H9 (cell line): ENCODE measurements around the gene PPM1H. TPM values are rescaled to one million over a fixed set of nuclear protein-coding genes. Genes with fewer than 3 reads are reported as not detected.
A peak's percentile ranks its signal among the peaks of the same experiment; 100 is the strongest.

Experiments
- DNase-seq: peaks from one replicate; pipeline ENCODE4 v3.0.0-alpha.2; 2017
- H2AFZ ChIP-seq: one replicate; pipeline ENCODE4 v1.6.1; 2013; ENCODE audit warnings: mild to moderate bottlenecking, low read length, control low read depth, moderate library complexity
- H2AK5ac ChIP-seq: 2 replicates; pipeline ENCODE4 v1.6.1; 2013; ENCODE audit warnings: low read length, control low read depth, mixed read lengths; ENCODE audit not compliant: insufficient read length
- H2BK120ac ChIP-seq: one replicate; pipeline ENCODE4 v1.6.1; 2013; ENCODE audit warnings: low read depth, mild to moderate bottlenecking, low read length, control low read depth, inconsistent platforms; ENCODE audit not compliant: poor library complexity, severe bottlenecking
- H2BK12ac ChIP-seq: 2 replicates; pipeline ENCODE4 v1.6.1; 2013; ENCODE audit warnings: low read length, control low read depth, mixed read lengths, low read depth; ENCODE audit not compliant: insufficient read length
- H2BK15ac ChIP-seq: 2 replicates; pipeline ENCODE4 v1.6.1; 2013; ENCODE audit warnings: low read depth, low read length, control low read depth
- H2BK20ac ChIP-seq: one replicate; pipeline ENCODE4 v1.6.1; 2013; ENCODE audit warnings: low read depth, mild to moderate bottlenecking, low read length, control low read depth, inconsistent platforms; ENCODE audit not compliant: poor library complexity, severe bottlenecking
- H2BK5ac ChIP-seq: 2 replicates; pipeline ENCODE4 v1.6.1; 2013; ENCODE audit warnings: low read length, control low read depth, mixed read lengths; ENCODE audit not compliant: insufficient read length
- H3K14ac ChIP-seq: 2 replicates; pipeline ENCODE4 v1.6.1; 2013; ENCODE audit warnings: low read length, control low read depth; ENCODE audit not compliant: insufficient read depth
- H3K18ac ChIP-seq: 2 replicates; pipeline ENCODE4 v1.6.1; 2013; ENCODE audit warnings: low read depth, mild to moderate bottlenecking, mixed read lengths, low read length, control low read depth; ENCODE audit not compliant: insufficient read length
- H3K23ac ChIP-seq: 2 replicates; pipeline ENCODE4 v1.6.1; 2013; ENCODE audit warnings: low read length, control low read depth, mixed read lengths, low read depth; ENCODE audit not compliant: insufficient read length
- H3K23me2 ChIP-seq: 2 replicates; pipeline ENCODE4 v1.6.1; 2013; ENCODE audit warnings: low read depth, mild to moderate bottlenecking, mixed read lengths, low read length, control low read depth; ENCODE audit not compliant: insufficient read length, poor library complexity, severe bottlenecking
- H3K27ac ChIP-seq: 2 replicates; pipeline ENCODE4 v1.5.1; 2013; ENCODE audit warnings: low read length, control low read depth, mixed read lengths, low read depth; ENCODE audit not compliant: insufficient read length
- H3K27me3 ChIP-seq: 2 replicates; pipeline ENCODE4 v1.6.1; 2013; ENCODE audit warnings: low read length, control low read depth, inconsistent platforms; ENCODE audit not compliant: insufficient read depth
- H3K4ac ChIP-seq: 2 replicates; pipeline ENCODE4 v1.6.1; 2013; ENCODE audit warnings: low read depth, mild to moderate bottlenecking, control low read depth, inconsistent platforms, low read length, moderate library complexity
- H3K4me1 ChIP-seq: 2 replicates; pipeline ENCODE4 v1.6.1; 2013; ENCODE audit warnings: low read length, control low read depth, inconsistent platforms; ENCODE audit not compliant: insufficient read depth
- H3K4me2 ChIP-seq: 2 replicates; pipeline ENCODE4 v1.6.1; 2013; ENCODE audit warnings: low read length, control low read depth, mixed read lengths; ENCODE audit not compliant: insufficient read length, insufficient read depth
- H3K56ac ChIP-seq: 2 replicates; pipeline ENCODE4 v1.6.1; 2013; ENCODE audit warnings: low read depth, mild to moderate bottlenecking, mixed read lengths, low read length, control low read depth; ENCODE audit not compliant: insufficient read length
- H3K79me1 ChIP-seq: 2 replicates; pipeline ENCODE4 v1.6.1; 2013; ENCODE audit warnings: low read depth, mild to moderate bottlenecking, moderate library complexity, low read length, control low read depth, inconsistent platforms; ENCODE audit not compliant: insufficient read depth, poor library complexity, severe bottlenecking
- H3K79me2 ChIP-seq: 2 replicates; pipeline ENCODE4 v1.6.1; 2013; ENCODE audit warnings: low read length, control low read depth, inconsistent platforms; ENCODE audit not compliant: insufficient read depth
- H3K9ac ChIP-seq: 2 replicates; pipeline ENCODE4 v1.6.1; 2013; ENCODE audit warnings: low read length, control low read depth, mixed read lengths; ENCODE audit not compliant: insufficient read length; ENCODE audit errors: extremely low read depth
- H3K9me3 ChIP-seq: one replicate; pipeline ENCODE4 v1.6.1; 2013; ENCODE audit warnings: low read depth, low read length, inconsistent platforms; ENCODE audit not compliant: control insufficient read depth
- H3T11ph ChIP-seq: one replicate; pipeline ENCODE4 v1.6.1; 2013; ENCODE audit warnings: mild to moderate bottlenecking, low read length, control low read depth, inconsistent platforms
- H4K20me1 ChIP-seq: one replicate; pipeline ENCODE4 v1.6.1; 2013; ENCODE audit not compliant: control insufficient read depth, insufficient read length, insufficient read depth
- H4K5ac ChIP-seq: 2 replicates; pipeline ENCODE4 v1.6.1; 2013; ENCODE audit warnings: low read depth, mild to moderate bottlenecking, mixed read lengths, low read length, control low read depth; ENCODE audit not compliant: insufficient read length
- H4K8ac ChIP-seq: replicated peaks from 2 replicates; pipeline ENCODE4 v1.6.1; 2013; ENCODE audit warnings: low read length, control low read depth, mixed read lengths, low read depth; ENCODE audit not compliant: insufficient read length
- H4K91ac ChIP-seq: 2 replicates; pipeline ENCODE4 v1.6.1; 2013; ENCODE audit warnings: low read depth, mild to moderate bottlenecking, moderate library complexity, mixed read lengths, low read length, control low read depth; ENCODE audit not compliant: insufficient read length
- H3K27ac Mint-ChIP-seq, 3 experiments: 2 replicates in 2 of 3; 3 replicates in 1 of 3; pipeline ENCODE4 v1.8.0; 2020 to 2021; ENCODE audit warnings: mixed read lengths in 3 of 3, mild to moderate bottlenecking in 1 of 3, moderate library complexity in 1 of 3
- H3K27me3 Mint-ChIP-seq: 2 replicates; pipeline ENCODE4 v1.8.0; 2021; ENCODE audit warnings: low read depth, mild to moderate bottlenecking, moderate library complexity, mixed read lengths
- H3K36me3 Mint-ChIP-seq, 3 experiments: 2 replicates in 2 of 3; 3 replicates in 1 of 3; pipeline ENCODE4 v1.8.0; 2020 to 2021; ENCODE audit warnings: low read depth in 3 of 3, mixed read lengths in 3 of 3; ENCODE audit not compliant: insufficient read depth in 1 of 3
- H3K4me1 Mint-ChIP-seq, 2 experiments: 2 replicates each; pipeline ENCODE4 v1.8.0; 2020; ENCODE audit warnings: mixed read lengths in 2 of 2
- H3K4me3 Mint-ChIP-seq, 2 experiments: 2 replicates in 1 of 2; 3 replicates in 1 of 2; pipeline ENCODE4 v1.8.0; 2020 to 2021; ENCODE audit warnings: mild to moderate bottlenecking in 2 of 2, mixed read lengths in 2 of 2, moderate library complexity in 1 of 2
- H3K9me3 Mint-ChIP-seq, 2 experiments: 2 replicates in 1 of 2; 3 replicates in 1 of 2; pipeline ENCODE4 v1.8.0; 2020; ENCODE audit warnings: mild to moderate bottlenecking in 2 of 2, mixed read lengths in 2 of 2, moderate library complexity in 1 of 2
- WGBS: extraction: QIAGEN DNeasy Blood & Tissue Kit; methylation state at CpG from one replicate; pipeline ENCODE4 v1.1.7; 2013; ENCODE audit warnings: missing lambda C conversion rate, low lambda C conversion rate, mixed read lengths; ENCODE audit not compliant: insufficient read length; ENCODE audit errors: extremely low coverage; 5-methylcytosine and 5-hydroxymethylcytosine counted together
- total RNA-seq: library from RNA; stranded (reverse); gene quantifications from 2 replicates; pipeline ENCODE4 v1.2.1, GENCODE V29; 2021
- TF ChIP-seq, protein P1 (sequence below): fragments of 200-600 bp; sonication (generic); conservative IDR thresholded peaks from 3 replicates; pipeline ENCODE4 v1.8.0; 2021; ENCODE audit warnings: antibody characterized with exemption, mild to moderate bottlenecking

Gene PPM1H
- total RNA-seq, 1 experiment from 2014 or later, result 22.1 TPM

DNA sequence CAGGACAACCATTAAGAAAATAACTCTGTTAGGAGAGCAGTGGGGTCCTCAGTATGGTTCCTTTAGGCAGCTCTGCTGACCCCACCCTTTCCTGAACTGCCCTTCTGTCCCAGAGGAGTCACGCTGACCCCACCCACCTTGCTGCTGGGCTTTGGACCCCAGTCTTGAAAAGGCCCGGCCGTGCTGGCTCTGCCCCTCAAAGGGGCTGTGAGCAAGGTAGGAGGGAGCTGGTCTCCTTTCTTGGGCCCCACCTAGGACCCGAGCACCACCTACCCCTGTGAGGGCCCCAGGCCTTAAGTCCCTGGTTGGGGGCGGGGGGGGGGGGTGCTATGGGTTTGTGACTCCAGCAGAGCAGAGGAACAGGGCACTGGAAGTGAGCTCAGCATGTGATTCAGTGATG lies 297.3 kb downstream of the PPM1H start:
- Mint-ChIP-seq H3K36me3 (no peaks in the 10 kb centered on the region), H3K4me3 (no peak overlapping the region), H3K27ac (no peak overlapping the region), H3K9me3 (no peaks in the 10 kb centered on the region; a peak in 1 of 5 replicates), H3K27me3 (peaks cover 37% of the 10 kb centered on the region), H3K4me1 (peaks cover 24 to 26% of the 10 kb centered on the region in 2 experiments)
- peak; percentile 54 for DNase-seq
- H2BK5ac ChIP-seq, result no peak overlapping the region
- H3T11ph ChIP-seq, result no peak overlapping the region
- no peak overlapping the region for H3K4ac ChIP-seq
- no peak overlapping the region for H2AFZ ChIP-seq
- H3K27me3 ChIP-seq, result peaks cover 3% of the 10 kb centered on the region; the same call in 1 of the 2 replicates
- H3K4me2 ChIP-seq, result no peak overlapping the region
- H3K23ac ChIP-seq, result no peak overlapping the region
- H3K9me3 ChIP-seq, result no peaks in the 10 kb centered on the region
- WGBS, result no CpG with 5 or more reads among the region's 5 CpGs
- no peak overlapping the region for H3K27ac ChIP-seq
- H2BK12ac ChIP-seq, result no peak overlapping the region
- no peak overlapping the region for H3K9ac ChIP-seq
- H3K79me1 ChIP-seq, result no peaks in the 10 kb centered on the region
- no peak overlapping the region for H3K18ac ChIP-seq
- H4K8ac ChIP-seq, result no peak overlapping the region
- H3K4me1 ChIP-seq, result no peaks in the 10 kb centered on the region; the same call in 1 of the 2 replicates
- H2BK120ac ChIP-seq, result no peak overlapping the region
- H3K23me2 ChIP-seq, result peaks cover under 1% of the 10 kb centered on the region
- no peak overlapping the region for H2BK20ac ChIP-seq
- no peak overlapping the region for H3K14ac ChIP-seq
- H3K79me2 ChIP-seq, result no peaks in the 10 kb centered on the region
- no peak overlapping the region for H2BK15ac ChIP-seq
- TF ChIP-seq, protein P1, sequence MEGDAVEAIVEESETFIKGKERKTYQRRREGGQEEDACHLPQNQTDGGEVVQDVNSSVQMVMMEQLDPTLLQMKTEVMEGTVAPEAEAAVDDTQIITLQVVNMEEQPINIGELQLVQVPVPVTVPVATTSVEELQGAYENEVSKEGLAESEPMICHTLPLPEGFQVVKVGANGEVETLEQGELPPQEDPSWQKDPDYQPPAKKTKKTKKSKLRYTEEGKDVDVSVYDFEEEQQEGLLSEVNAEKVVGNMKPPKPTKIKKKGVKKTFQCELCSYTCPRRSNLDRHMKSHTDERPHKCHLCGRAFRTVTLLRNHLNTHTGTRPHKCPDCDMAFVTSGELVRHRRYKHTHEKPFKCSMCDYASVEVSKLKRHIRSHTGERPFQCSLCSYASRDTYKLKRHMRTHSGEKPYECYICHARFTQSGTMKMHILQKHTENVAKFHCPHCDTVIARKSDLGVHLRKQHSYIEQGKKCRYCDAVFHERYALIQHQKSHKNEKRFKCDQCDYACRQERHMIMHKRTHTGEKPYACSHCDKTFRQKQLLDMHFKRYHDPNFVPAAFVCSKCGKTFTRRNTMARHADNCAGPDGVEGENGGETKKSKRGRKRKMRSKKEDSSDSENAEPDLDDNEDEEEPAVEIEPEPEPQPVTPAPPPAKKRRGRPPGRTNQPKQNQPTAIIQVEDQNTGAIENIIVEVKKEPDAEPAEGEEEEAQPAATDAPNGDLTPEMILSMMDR, result no peak
- no peak overlapping the region for H4K91ac ChIP-seq
- no peak overlapping the region for H4K5ac ChIP-seq
- H3K56ac ChIP-seq, result no peak overlapping the region
- no peak overlapping the region for H2AK5ac ChIP-seq
- H4K20me1 ChIP-seq, result no peaks in the 10 kb centered on the region
